SK-N-SH treated with all-trans-retinoic acid at 6 μM for 48 hours (cell line): ENCODE data around the gene RFXAP.

Source experiments
- CSDC2 ChIP-seq: fragments of 250-450 bp; sonication (Bioruptor Pico); IDR thresholded peaks from 2 replicates; pipeline ENCODE4 v1.5.0; 2020; ENCODE audit warnings: mild to moderate bottlenecking, moderate library complexity
- GLIS3 ChIP-seq: fragments of 250-450 bp; sonication (Bioruptor Pico); IDR thresholded peaks from 2 replicates; pipeline ENCODE4 v1.5.0; 2020; ENCODE audit warnings: mild to moderate bottlenecking, moderate library complexity
- SNAI2 ChIP-seq: fragments of 250-450 bp; sonication (Bioruptor Pico); IDR thresholded peaks from 2 replicates; pipeline ENCODE4 v1.5.0; 2020; ENCODE audit warnings: mild to moderate bottlenecking, moderate library complexity
- TCF4 ChIP-seq: fragments of 250-450 bp; sonication (Bioruptor Pico); IDR thresholded peaks from 2 replicates; pipeline ENCODE4 v1.8.0; 2021; ENCODE audit warnings: mild to moderate bottlenecking, moderate library complexity, borderline replicate concordance
- ZNF565 ChIP-seq: fragments of 450-650 bp; formaldehyde crosslinking; conservative IDR thresholded peaks from 2 replicates; pipeline ENCODE4 v1.5.0; 2020; ENCODE audit warnings: low read depth, mild to moderate bottlenecking, moderate library complexity
- TF ChIP-seq, protein P1 (sequence below): fragments of 250-450 bp; sonication (Bioruptor Pico); IDR thresholded peaks from 2 replicates; pipeline ENCODE4 v1.8.0; 2020; ENCODE audit warnings: mild to moderate bottlenecking, moderate library complexity, borderline replicate concordance

DNA sequence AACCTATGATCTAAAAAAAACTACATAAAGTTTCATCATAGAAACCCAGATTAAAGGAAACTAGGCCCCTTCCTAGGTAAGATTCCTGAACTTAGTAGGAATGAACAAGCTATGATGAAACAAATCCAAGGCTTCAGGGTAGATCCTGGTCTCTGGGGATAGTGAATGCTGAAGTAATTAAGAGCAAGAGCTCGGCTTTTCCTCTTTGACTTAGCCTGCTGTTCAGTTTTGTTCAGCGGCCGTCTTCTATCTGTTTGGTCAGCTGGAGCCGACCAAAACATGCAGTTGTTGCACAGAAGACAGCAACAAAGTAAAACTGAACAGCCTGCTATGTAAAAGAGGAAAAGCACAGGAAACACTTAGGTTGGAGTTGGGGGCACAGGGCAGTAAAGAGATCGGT is 44.1 kb upstream of the RFXAP start:
- TF ChIP-seq GLIS3 (CRISPR knock-in tag) = no peak
- TF ChIP-seq, protein P1, sequence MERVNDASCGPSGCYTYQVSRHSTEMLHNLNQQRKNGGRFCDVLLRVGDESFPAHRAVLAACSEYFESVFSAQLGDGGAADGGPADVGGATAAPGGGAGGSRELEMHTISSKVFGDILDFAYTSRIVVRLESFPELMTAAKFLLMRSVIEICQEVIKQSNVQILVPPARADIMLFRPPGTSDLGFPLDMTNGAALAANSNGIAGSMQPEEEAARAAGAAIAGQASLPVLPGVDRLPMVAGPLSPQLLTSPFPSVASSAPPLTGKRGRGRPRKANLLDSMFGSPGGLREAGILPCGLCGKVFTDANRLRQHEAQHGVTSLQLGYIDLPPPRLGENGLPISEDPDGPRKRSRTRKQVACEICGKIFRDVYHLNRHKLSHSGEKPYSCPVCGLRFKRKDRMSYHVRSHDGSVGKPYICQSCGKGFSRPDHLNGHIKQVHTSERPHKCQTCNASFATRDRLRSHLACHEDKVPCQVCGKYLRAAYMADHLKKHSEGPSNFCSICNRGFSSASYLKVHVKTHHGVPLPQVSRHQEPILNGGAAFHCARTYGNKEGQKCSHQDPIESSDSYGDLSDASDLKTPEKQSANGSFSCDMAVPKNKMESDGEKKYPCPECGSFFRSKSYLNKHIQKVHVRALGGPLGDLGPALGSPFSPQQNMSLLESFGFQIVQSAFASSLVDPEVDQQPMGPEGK (CRISPR knock-in tag) = no peak
- TF ChIP-seq TCF4 (CRISPR knock-in tag) = no peak
- no peak for TF ChIP-seq SNAI2 (CRISPR knock-in tag)
- TF ChIP-seq CSDC2 (CRISPR knock-in tag) = no peak
- TF ChIP-seq ZNF565 (CRISPR knock-in tag) = no peak
